Endodermal cell (in vitro differentiated cells): ENCODE data around the gene PRDM5. TPM values are rescaled to one million over a fixed set of nuclear protein-coding genes. Genes with fewer than 3 reads are reported as not detected.

ENCODE experiments used
- DNase-seq: peaks from one replicate; pipeline ENCODE4 v3.0.0-alpha.2; 2017
- H3K27ac ChIP-seq: 2 replicates; pipeline ENCODE4 v1.5.1; 2013; ENCODE audit warnings: mild to moderate bottlenecking, low read depth, low read length, moderate library complexity
- H3K27me3 ChIP-seq: 2 replicates; pipeline ENCODE4 v1.6.1; 2013; ENCODE audit warnings: mild to moderate bottlenecking, low read length, moderate library complexity; ENCODE audit not compliant: insufficient read depth, control insufficient read depth, poor library complexity, severe bottlenecking
- H3K36me3 ChIP-seq: 2 replicates; pipeline ENCODE4 v1.7.0; 2013; ENCODE audit warnings: mild to moderate bottlenecking, low read length, moderate library complexity; ENCODE audit not compliant: control insufficient read depth, insufficient read depth
- H3K4me1 ChIP-seq: one replicate; pipeline ENCODE4 v1.7.0; 2013; ENCODE audit warnings: low read length; ENCODE audit not compliant: control insufficient read depth, insufficient read depth
- H3K4me3 ChIP-seq: 2 replicates; pipeline ENCODE4 v1.5.1; 2013; ENCODE audit warnings: mild to moderate bottlenecking, low read length, moderate library complexity
- H3K9ac ChIP-seq: 2 replicates; pipeline ENCODE4 v1.6.1; 2013; ENCODE audit warnings: mild to moderate bottlenecking, low read length, moderate library complexity; ENCODE audit not compliant: poor library complexity, severe bottlenecking; ENCODE audit errors: extremely low read depth
- H3K9me3 ChIP-seq: 2 replicates; pipeline ENCODE4 v1.6.1; 2013; ENCODE audit warnings: mild to moderate bottlenecking, low read length, moderate library complexity; ENCODE audit not compliant: control insufficient read depth
- H3K27ac Mint-ChIP-seq: 2 replicates; pipeline ENCODE4 v1.8.0; 2020; ENCODE audit warnings: mixed read lengths
- H3K27me3 Mint-ChIP-seq: 2 replicates; pipeline ENCODE4 v1.8.0; 2021; ENCODE audit warnings: mild to moderate bottlenecking, mixed read lengths; ENCODE audit not compliant: insufficient read depth
- H3K36me3 Mint-ChIP-seq: 2 replicates; pipeline ENCODE4 v1.8.0; 2020; ENCODE audit warnings: low read depth, mixed read lengths
- H3K4me1 Mint-ChIP-seq: 2 replicates; pipeline ENCODE4 v1.8.0; 2020; ENCODE audit warnings: mixed read lengths
- H3K4me3 Mint-ChIP-seq: 2 replicates; pipeline ENCODE4 v1.8.0; 2020; ENCODE audit warnings: mild to moderate bottlenecking, moderate library complexity, mixed read lengths
- H3K9me3 Mint-ChIP-seq: 2 replicates; pipeline ENCODE4 v1.8.0; 2020; ENCODE audit warnings: mild to moderate bottlenecking, mixed read lengths
- CTCF ChIP-seq: fragments of 200-600 bp; sonication (generic); conservative IDR thresholded peaks from 2 replicates; pipeline ENCODE4 v1.5.0; 2021; ENCODE audit warnings: antibody characterized with exemption, mild to moderate bottlenecking
- WGBS, 2 experiments: methylation state at CpG; one replicate each; pipeline versions ENCODE4 v1.1.5 to v1.1.7; 2013; ENCODE audit warnings: missing lambda C conversion rate in 2 of 2, mixed read lengths in 1 of 2; ENCODE audit not compliant: insufficient coverage in 1 of 2, insufficient read length in 1 of 2; 5-methylcytosine and 5-hydroxymethylcytosine counted together
- total RNA-seq, 2 donors: library from RNA; stranded (reverse); fragmentation: NEBNext Ultra II Directional in 1 of 2; extraction: Animal tissue kit (Norgen Biotek cat#: 25700) in 1 of 2; gene quantifications; 2 replicates in 1 of 2; 3 replicates in 1 of 2; pipeline ENCODE4 v1.2.1, GENCODE V29; 2021

Gene PRDM5
- total RNA-seq, 2 donors from 2014 or later: 18.3 to 19.1 TPM

GRCh38 chr4:120733968-120734367 lies 188.6 kb downstream of the PRDM5 start:
- no peak for TF ChIP-seq CTCF
- H3K4me3 ChIP-seq: no peak overlapping the region
- no peaks in the 10 kb centered on the region for H3K9me3 Mint-ChIP-seq

GRCh38 chr4:120733054-120733453 lies 189.5 kb downstream of the PRDM5 start:
- WGBS, 2 experiments: 80 to 88% methylated on average over 2 of the region's 2 CpGs
- Histone ChIP-seq H3K27ac (no peak overlapping the region), H3K36me3 (no peaks in the 10 kb centered on the region), H3K9me3 (no peaks in the 10 kb centered on the region), H3K4me1 (peaks cover 8% of the 10 kb centered on the region), H3K9ac (no peak overlapping the region), H3K4me3 (no peak overlapping the region), H3K27me3 (no peaks in the 10 kb centered on the region)
- H3K4me3 Mint-ChIP-seq: no peak overlapping the region
- no peaks in the 10 kb centered on the region for H3K36me3 Mint-ChIP-seq
- H3K4me1 Mint-ChIP-seq: peaks cover 14% of the 10 kb centered on the region
- no peaks in the 10 kb centered on the region for H3K27me3 Mint-ChIP-seq
- TF ChIP-seq CTCF: no peak
- peak overlapping the region; percentile 1 for H3K27ac Mint-ChIP-seq
- DNase-seq: no peak
- no peaks in the 10 kb centered on the region for H3K9me3 Mint-ChIP-seq

More at GRCh38 chr4:120733968-120734367, 188.6 kb downstream of the PRDM5 start:
- Mint-ChIP-seq H3K4me1 (peaks cover 14% of the 10 kb centered on the region), H3K36me3 (no peaks in the 10 kb centered on the region), H3K27ac (no peak overlapping the region), H3K27me3 (no peaks in the 10 kb centered on the region), H3K4me3 (no peak overlapping the region)
- Histone ChIP-seq H3K9ac (no peak overlapping the region), H3K36me3 (no peaks in the 10 kb centered on the region), H3K9me3 (no peaks in the 10 kb centered on the region), H3K27ac (no peak overlapping the region), H3K4me1 (peaks cover 8% of the 10 kb centered on the region), H3K27me3 (no peaks in the 10 kb centered on the region)
- WGBS, 2 experiments: 93% methylated on average over 4 of the region's 4 CpGs; no CpG with 5 or more reads in 1 of the 2 experiments
- DNase-seq: no peak

GRCh38 chr4:120731561-120731960 lies 191.0 kb downstream of the PRDM5 start:
- Histone ChIP-seq H3K36me3 (no peaks in the 10 kb centered on the region), H3K4me3 (no peak overlapping the region), H3K9me3 (no peaks in the 10 kb centered on the region), H3K27ac (no peak overlapping the region), H3K27me3 (no peaks in the 10 kb centered on the region), H3K4me1 (peaks cover 8% of the 10 kb centered on the region), H3K9ac (no peak overlapping the region)
- 94 to 100% methylated on average over 2 to 3 of the region's 3 CpGs for WGBS, 2 experiments
- H3K36me3 Mint-ChIP-seq: no peaks in the 10 kb centered on the region
- H3K27me3 Mint-ChIP-seq: no peaks in the 10 kb centered on the region
- no peak overlapping the region for H3K4me3 Mint-ChIP-seq
- peaks cover 14% of the 10 kb centered on the region for H3K4me1 Mint-ChIP-seq
- no peak for DNase-seq
- H3K27ac Mint-ChIP-seq: no peak overlapping the region
- no peaks in the 10 kb centered on the region for H3K9me3 Mint-ChIP-seq
- TF ChIP-seq CTCF: no peak
